A673 (cell line): ENCODE data around the gene CLASP1.

Experiments used
- EZH2 ChIP-seq: fragments of 200-600 bp; sonication (generic); IDR thresholded peaks from 2 replicates; pipeline ENCODE4 v1.6.1; 2017; ENCODE audit warnings: borderline replicate concordance, low read depth, mild to moderate bottlenecking, mixed read lengths, antibody characterized with exemption, low read length; ENCODE audit not compliant: poor library complexity, severe bottlenecking
- TF ChIP-seq, protein P1 (sequence below): fragments of 300-800, 200-600 bp; sonication (generic); conservative IDR thresholded peaks from 2 replicates; pipeline ENCODE4 v1.5.1; 2017; ENCODE audit warnings: low read depth, mild to moderate bottlenecking, antibody characterized with exemption, low read length, moderate library complexity, mixed read lengths

DNA sequence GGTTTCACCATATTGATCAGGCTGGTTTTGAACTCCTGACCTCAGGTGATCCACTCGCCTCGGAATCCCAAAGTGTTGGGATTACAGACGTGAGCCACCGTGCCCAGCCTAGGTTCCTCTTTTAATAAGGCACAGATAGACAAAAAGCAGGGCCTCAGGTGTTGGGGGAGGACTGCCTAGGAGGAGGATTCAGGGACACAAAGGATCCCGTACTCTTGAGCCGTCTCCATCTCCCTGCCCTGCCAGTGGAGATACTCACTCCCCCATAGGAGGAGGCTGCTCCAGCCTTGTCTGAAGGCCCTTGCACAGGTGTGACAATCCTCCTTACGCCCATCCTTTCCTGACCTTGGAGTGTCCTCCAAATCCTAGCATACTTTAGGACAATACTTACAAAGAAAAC lies 332.3 kb downstream of the CLASP1 start:
- TF ChIP-seq, protein P1, sequence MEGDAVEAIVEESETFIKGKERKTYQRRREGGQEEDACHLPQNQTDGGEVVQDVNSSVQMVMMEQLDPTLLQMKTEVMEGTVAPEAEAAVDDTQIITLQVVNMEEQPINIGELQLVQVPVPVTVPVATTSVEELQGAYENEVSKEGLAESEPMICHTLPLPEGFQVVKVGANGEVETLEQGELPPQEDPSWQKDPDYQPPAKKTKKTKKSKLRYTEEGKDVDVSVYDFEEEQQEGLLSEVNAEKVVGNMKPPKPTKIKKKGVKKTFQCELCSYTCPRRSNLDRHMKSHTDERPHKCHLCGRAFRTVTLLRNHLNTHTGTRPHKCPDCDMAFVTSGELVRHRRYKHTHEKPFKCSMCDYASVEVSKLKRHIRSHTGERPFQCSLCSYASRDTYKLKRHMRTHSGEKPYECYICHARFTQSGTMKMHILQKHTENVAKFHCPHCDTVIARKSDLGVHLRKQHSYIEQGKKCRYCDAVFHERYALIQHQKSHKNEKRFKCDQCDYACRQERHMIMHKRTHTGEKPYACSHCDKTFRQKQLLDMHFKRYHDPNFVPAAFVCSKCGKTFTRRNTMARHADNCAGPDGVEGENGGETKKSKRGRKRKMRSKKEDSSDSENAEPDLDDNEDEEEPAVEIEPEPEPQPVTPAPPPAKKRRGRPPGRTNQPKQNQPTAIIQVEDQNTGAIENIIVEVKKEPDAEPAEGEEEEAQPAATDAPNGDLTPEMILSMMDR, result no peak
- TF ChIP-seq EZH2, result no peak
